Stimulated activated CD8-positive, alpha-beta memory T cell treated with anti-CD3 and anti-CD28 coated beads, Interleukin-12 subunit alpha, Interleukin-12 subunit beta, amount 100 ng/mL, for 4 hours (primary cell): ENCODE results near the gene FARP2.

ENCODE experiments used
- DNase-seq: peaks from one replicate; pipeline ENCODE4 v3.0.0-alpha.2; 2020; ENCODE audit warnings: low read depth

The FARP2 gene

DNA sequence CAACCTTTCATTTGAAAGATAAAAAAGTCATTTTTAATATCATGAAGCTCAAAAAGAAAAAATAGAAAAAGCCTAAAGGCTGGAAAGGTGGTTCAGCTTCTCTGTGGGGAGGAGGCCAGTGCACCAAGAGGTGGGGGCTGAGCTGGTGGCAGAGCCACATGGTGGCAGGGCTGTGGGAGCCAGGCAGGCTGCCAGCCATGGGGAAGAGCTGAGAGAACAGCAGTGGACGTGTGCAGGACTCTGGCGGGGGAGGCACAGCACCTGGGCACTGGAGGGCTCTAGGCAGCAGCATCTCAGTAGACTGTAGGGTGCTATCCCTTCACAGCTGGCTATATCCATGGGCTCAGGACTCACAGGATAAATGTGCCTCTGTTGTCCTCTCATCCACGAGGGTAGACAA is 104.5 kb downstream of the FARP2 start:
- DNase-seq: no peak

GRCh38 chr2:241461693-241462677 is 105.9 kb downstream of the FARP2 start:
- DNase-seq: no peak

DNA sequence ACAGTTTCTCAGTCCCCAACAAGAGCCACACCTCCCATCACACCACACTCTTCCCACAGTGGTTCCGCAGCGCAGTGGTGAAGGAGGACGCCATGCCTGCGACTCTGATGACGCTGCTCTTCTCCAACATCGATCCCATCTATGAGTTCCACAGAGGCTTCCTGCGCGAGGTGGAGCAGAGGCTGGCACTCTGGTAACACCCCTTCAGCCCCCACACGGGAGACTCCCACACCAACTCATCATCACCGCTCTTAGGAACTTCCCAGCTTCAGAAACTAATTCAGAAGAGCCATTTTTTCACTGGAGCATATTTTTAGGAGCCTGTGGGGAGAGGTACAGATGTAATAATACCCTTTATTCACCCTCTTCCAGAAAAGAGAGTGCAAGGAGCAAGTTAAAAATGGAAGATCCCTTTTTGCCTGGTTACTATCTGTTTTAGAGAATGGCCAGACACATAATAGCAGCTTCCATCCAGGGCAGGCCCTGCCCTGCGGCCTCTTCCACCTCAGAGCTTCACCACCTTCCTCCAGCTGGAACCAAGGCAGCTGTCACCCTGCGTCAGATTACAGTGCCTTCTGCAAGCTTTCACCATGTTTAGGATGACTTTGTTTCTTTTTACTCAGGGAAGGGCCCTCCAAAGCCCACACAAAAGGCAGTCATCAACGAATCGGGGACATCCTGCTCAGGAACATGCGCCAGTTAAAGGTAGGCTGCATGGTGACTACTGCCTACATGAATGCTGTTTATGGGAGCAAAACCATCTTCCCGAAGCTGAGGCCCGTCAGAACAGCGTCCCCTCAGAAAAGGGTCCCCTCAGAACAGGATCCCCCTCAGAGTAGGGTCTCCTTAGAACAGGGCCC is 107.4 kb downstream of the FARP2 start:
- no peak for DNase-seq

GRCh38 chr2:241465543-241465942 is 109.5 kb downstream of the FARP2 start:
- no peak for DNase-seq

- DNase-seq: no peak
These were observed 110.1 kb downstream of the FARP2 start for GRCh38 chr2:241466230-241466629.

DNA sequence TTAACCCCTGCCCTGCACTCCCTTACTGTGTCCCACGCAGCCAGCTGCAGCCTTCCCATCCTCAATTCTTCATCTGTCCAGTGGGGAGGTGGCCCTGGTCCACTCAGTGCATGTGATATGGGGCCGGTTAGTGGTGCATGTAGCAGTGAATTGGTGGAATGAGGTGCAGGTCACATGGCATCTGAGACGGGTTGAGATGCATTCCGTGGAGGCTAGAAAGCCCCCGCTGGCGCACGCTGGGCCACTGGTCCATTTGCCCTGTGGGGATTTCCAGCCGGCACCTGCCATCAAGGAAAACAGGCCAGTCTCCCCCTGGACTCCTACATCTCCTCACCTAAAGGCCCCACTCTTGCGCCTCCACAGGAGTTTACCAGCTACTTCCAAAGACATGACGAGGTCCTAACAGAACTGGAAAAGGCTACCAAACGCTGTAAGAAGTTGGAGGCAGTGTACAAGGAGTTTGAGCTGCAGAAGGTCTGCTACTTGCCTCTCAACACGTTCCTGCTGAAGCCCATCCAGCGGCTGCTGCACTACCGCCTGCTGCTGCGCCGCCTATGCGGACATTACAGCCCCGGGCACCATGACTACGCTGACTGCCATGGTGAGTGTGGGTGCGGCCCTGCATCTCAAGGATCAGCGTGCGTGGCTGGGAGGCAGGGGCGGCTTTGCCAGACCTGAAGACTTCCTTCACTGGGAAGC is 111.8 kb downstream of the FARP2 start:
- no peak for DNase-seq

DNA sequence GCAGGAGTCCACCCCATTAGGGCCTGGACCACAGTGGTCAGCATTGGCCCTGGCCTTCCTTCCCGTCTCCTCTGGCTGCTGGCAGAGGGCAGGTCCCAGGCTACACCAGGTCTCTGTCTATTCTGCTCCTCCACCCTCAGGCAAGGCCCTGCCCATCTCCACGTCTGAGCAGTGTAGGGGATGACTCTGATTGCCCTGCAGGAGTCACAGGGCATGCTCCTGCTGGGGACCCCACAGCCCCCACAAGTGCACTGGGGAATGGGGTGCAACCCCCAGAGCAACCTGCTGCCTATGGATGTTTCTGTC is 112.3 kb downstream of the FARP2 start:
- DNase-seq: no peak

DNA sequence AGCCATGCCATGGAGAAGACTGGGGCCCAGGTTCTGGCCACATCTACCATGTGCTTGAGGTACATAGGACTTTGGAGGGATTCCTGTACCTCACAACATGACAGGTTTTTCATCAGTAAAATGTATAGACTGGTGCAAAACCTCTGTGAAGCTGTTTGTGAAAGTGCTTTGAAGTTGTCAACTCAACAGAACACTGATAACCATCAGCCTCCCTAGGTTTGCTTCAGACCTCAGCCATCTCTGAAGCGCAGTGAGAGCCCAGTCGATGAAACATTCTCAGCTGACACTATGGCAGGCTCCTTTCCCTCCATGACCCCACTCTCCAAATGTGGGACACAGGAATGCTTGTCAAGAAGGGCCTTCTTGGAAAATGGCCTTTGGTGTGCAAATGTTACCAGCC is 113.7 kb downstream of the FARP2 start:
- no peak for DNase-seq

DNA sequence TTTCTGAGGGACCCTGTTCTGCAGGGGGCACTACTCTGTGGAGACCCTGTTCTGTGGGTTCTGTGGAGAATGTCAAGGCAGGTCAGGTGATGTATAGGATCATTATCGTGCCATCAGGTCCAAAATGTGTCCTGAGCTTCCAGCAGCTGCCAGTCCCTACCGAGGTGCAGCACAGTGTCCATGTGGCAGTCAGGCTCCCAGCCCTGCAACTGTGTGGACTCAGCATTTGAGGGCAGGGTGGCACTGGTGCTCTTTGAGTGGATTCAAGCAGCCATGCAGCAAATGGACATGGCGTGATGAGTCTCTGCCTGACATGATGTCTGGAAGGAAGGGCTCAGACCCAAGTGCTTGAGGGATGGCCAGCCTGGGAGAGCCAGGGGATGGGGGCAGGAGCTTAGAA is 117.3 kb downstream of the FARP2 start:
- DNase-seq: no peak

- DNase-seq: no peak
These were observed 119.2 kb downstream of the FARP2 start for GRCh38 chr2:241475267-241475666.

- no peak for DNase-seq
These were observed 122.1 kb downstream of the FARP2 start for GRCh38 chr2:241478166-241478565.

DNA sequence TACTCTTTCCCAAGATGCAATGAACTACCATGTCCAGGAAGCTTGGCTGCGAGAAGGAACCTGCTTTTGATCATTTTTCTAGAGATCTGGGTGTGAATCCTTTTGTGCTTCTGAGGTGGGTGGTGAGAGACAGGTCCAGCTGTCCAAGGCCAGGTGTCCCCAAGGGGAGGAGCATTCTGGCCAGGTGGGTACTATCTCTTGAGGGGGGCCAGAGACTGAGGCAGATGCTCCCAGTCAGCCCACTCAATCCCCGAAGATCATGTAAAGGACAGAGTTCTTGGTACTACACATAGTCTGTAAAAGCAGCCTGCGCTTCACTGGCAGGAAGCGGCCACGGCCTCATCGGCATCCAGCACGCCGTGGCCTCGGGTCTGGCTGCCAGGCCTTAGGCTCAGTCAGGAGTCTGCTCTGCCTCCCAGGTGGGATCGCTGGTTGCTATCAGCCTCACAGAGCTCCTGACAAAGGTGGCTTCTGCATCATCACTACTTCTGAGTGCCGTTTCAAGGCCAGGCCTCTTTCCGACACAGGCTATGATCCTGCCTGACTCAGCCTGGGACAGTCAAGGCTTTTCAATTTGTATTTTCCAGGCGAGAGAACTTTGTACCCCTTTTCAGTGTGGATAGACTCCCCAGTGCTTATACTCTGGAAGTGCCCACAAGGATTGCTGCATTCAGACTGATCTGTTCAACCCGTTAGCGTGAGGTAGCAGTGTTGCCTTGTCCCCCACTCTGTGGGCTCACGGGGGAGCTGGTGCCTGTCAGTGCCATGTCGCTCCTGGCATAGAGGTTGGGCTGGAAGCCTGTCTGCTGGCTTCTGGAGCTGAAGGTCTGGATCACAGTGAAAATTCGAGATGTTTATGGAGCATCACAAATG is 123.2 kb downstream of the FARP2 start:
- DNase-seq: no peak

GRCh38 chr2:241481687-241482086 is 125.6 kb downstream of the FARP2 start:
- DNase-seq: no peak

GRCh38 chr2:241482126-241482955 is 126.3 kb downstream of the FARP2 start:
- no peak for DNase-seq

DNA sequence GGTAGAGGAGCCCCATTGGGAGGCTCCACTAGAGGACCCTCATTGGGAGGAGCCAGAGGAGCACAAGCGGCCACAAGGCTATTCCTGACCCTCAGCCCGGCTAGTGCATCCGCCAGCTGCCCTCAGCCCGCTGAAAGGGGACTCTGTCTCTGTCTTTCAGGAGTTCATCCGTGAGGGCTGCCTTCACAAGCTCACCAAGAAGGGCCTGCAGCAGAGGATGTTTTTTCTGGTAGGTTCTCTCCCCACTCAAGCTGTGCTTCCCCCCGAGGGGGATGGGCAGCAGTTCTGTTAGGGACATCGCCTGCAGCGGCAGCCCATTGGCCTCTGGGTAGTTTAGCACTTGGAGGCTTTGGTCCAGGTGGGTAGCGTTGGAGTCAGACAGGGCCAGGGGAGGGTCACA is 127.2 kb downstream of the FARP2 start:
- no peak for DNase-seq

- DNase-seq: no peak
These were observed 129.3 kb downstream of the FARP2 start for GRCh38 chr2:241485172-241485911.

DNA sequence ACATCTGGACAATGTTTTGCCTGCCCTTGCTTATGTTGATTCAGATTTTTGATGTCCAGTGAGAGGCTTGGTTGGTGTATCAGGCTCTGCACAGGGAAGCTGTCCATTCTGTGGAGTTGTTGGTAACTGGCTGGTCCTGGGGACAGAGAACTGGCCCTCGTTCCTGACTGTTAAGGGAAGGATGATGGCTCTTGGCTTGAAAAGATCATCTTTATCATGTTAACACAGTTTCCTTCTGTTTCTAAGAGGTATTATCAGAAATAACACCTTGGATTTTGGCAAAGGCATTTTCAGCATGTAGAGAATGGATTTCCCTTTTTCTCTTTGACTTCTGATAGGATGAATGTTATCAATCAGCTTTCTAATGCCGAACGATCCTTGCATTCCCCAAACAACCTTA is 133.0 kb downstream of the FARP2 start:
- no peak for DNase-seq

GRCh38 chr2:241489733-241490680 is 133.9 kb downstream of the FARP2 start:
- DNase-seq: no peak
